ENCODE measurements around the gene CXCL11. TPM values are rescaled to one million over a fixed set of nuclear protein-coding genes. Genes with fewer than 3 reads are reported as not detected.

Gene CXCL11
- total RNA-seq, 1 experiment from 2014 or later = not detected

GRCh38 chr4:76010576-76010975, 25.3 kb downstream of the CXCL11 start:
- Mint-ChIP-seq H3K4me3 (no peak overlapping the region), H3K27ac (peak overlapping the region in 1 of 3 experiments; percentile 34; a peak in 1 of 7 replicates), H3K9me3 (no peaks in the 10 kb centered on the region), H3K4me1 (peaks cover 16 to 19% of the 10 kb centered on the region in 2 experiments), H3K27me3 (ENCODE audit: low read depth) (peaks cover 9% of the 10 kb centered on the region; the same call in 1 of the 2 replicates), H3K36me3 (ENCODE audit: insufficient read depth in 1 of 3, low read depth in 3 of 3) (no peaks in the 10 kb centered on the region)
- WGBS (ENCODE audit: extremely low coverage, insufficient read length, low lambda C conversion rate) = no CpG with 5 or more reads among the region's 13 CpGs
- peaks cover 10% of the 10 kb centered on the region; the same call in 1 of the 2 replicates for H3K4me1 ChIP-seq (ENCODE audit: insufficient read depth, low read length)
- no peaks in the 10 kb centered on the region for H3K79me1 ChIP-seq (ENCODE audit: insufficient read depth, low read depth, low read length, poor library complexity, severe bottlenecking)
- H3K79me2 ChIP-seq (ENCODE audit: insufficient read depth, low read length) = no peaks in the 10 kb centered on the region
- H3K18ac ChIP-seq (ENCODE audit: insufficient read length, low read depth, low read length) = no peak overlapping the region
- H2AFZ ChIP-seq (ENCODE audit: low read length) = no peak overlapping the region
- no peak overlapping the region for H2BK12ac ChIP-seq (ENCODE audit: insufficient read length, low read depth, low read length)
- no peak overlapping the region for H3K27ac ChIP-seq (ENCODE audit: insufficient read length, low read depth, low read length)
- no peak overlapping the region for H3K56ac ChIP-seq (ENCODE audit: insufficient read length, low read depth, low read length)
- H3K4ac ChIP-seq (ENCODE audit: low read depth, low read length) = no peak overlapping the region
- no peak overlapping the region for H2BK20ac ChIP-seq (ENCODE audit: low read depth, low read length, poor library complexity, severe bottlenecking)
- H3K9me3 ChIP-seq (ENCODE audit: control insufficient read depth, low read depth, low read length) = no peaks in the 10 kb centered on the region
- no peaks in the 10 kb centered on the region for H4K20me1 ChIP-seq (ENCODE audit: control insufficient read depth, insufficient read depth, insufficient read length)
- no peak overlapping the region for H2BK120ac ChIP-seq (ENCODE audit: low read depth, low read length, poor library complexity, severe bottlenecking)
- H3K4me2 ChIP-seq (ENCODE audit: insufficient read depth, insufficient read length, low read length) = no peak overlapping the region
- H3K27me3 ChIP-seq (ENCODE audit: insufficient read depth, low read length) = no peaks in the 10 kb centered on the region
- TF ChIP-seq, protein P1, sequence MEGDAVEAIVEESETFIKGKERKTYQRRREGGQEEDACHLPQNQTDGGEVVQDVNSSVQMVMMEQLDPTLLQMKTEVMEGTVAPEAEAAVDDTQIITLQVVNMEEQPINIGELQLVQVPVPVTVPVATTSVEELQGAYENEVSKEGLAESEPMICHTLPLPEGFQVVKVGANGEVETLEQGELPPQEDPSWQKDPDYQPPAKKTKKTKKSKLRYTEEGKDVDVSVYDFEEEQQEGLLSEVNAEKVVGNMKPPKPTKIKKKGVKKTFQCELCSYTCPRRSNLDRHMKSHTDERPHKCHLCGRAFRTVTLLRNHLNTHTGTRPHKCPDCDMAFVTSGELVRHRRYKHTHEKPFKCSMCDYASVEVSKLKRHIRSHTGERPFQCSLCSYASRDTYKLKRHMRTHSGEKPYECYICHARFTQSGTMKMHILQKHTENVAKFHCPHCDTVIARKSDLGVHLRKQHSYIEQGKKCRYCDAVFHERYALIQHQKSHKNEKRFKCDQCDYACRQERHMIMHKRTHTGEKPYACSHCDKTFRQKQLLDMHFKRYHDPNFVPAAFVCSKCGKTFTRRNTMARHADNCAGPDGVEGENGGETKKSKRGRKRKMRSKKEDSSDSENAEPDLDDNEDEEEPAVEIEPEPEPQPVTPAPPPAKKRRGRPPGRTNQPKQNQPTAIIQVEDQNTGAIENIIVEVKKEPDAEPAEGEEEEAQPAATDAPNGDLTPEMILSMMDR (conservative IDR thresholded peaks at IDR 0.05) = no peak
- H3K9ac ChIP-seq (ENCODE audit: extremely low read depth, insufficient read length, low read length) = no peak overlapping the region
- no peak overlapping the region for H4K5ac ChIP-seq (ENCODE audit: insufficient read length, low read depth, low read length)
- H2BK15ac ChIP-seq (ENCODE audit: low read depth, low read length) = no peak overlapping the region
- no peak for DNase-seq
- H3K23me2 ChIP-seq (ENCODE audit: insufficient read length, low read depth, low read length, poor library complexity, severe bottlenecking) = no peaks in the 10 kb centered on the region
- no peak overlapping the region for H2BK5ac ChIP-seq (ENCODE audit: insufficient read length, low read length)
- H4K91ac ChIP-seq (ENCODE audit: insufficient read length, low read depth, low read length) = no peak overlapping the region
- H3K14ac ChIP-seq (ENCODE audit: insufficient read depth, low read length) = no peak overlapping the region
- H2AK5ac ChIP-seq (ENCODE audit: insufficient read length, low read length) = no peak overlapping the region
- no peak overlapping the region for H3K23ac ChIP-seq (ENCODE audit: insufficient read length, low read depth, low read length)
- no peak overlapping the region for H3T11ph ChIP-seq (ENCODE audit: low read length)
- no peak overlapping the region for H4K8ac ChIP-seq (replicated peaks; ENCODE audit: insufficient read length, low read depth, low read length)
